Panc1 (cell line): ENCODE measurements around the gene FIG4. TPM values are rescaled to one million over a fixed set of nuclear protein-coding genes. Genes with fewer than 3 reads are reported as not detected.

Experiments
- ATAC-seq: fragments of 200-7000 bp; cut with Tn5 transposase; 2 replicates; pipeline ENCODE4 v1.9.1; 2020; ENCODE audit warnings: mild to moderate bottlenecking, moderate library complexity
- BruUV-seq: library from RNA; stranded (reverse); fragments of 400-500 nt; replicated peaks from 2 replicates; lab custom pipeline; 2021; lab: Mats Ljungman, UMichigan
- CTCF ChIA-PET: fragments of 300-600 bp; sonication (Branson Sonifier 250); formaldehyde crosslinking; loops from one replicate; lab custom pipeline; 2022; ENCODE audit warnings: antibody characterized with exemption; lab: Charles Lee
- POLR2A ChIA-PET: fragments of 300-600 bp; sonication (Branson Sonifier 250); formaldehyde crosslinking; loops from one replicate; lab custom pipeline; 2022; ENCODE audit warnings: antibody characterized with exemption; lab: Charles Lee
- DNase-seq: peaks from one replicate; pipeline ENCODE4 v3.0.0-alpha.2; 2010; ENCODE audit warnings: low read depth, low spot score
- H3K27ac ChIP-seq: 2 replicates; pipeline ENCODE4 v1.5.1; 2011; ENCODE audit warnings: mild to moderate bottlenecking, low read length, inconsistent platforms
- H3K27me3 ChIP-seq: fragments of 200-500 bp; sonication (Bioruptor generic); 2 replicates; pipeline ENCODE4 v1.6.0; 2014; ENCODE audit warnings: low read length, inconsistent platforms; ENCODE audit not compliant: control insufficient read depth, insufficient read depth
- H3K36me3 ChIP-seq: fragments of 200-500 bp; sonication (Bioruptor generic); 2 replicates; pipeline ENCODE4 v1.5.1; 2014; ENCODE audit warnings: inconsistent platforms, mild to moderate bottlenecking, low read length, moderate library complexity; ENCODE audit not compliant: control insufficient read depth, insufficient read depth
- H3K4me1 ChIP-seq: 2 replicates; pipeline ENCODE4 v1.5.1; 2011; ENCODE audit warnings: inconsistent platforms, mild to moderate bottlenecking, low read length, moderate library complexity; ENCODE audit not compliant: control insufficient read depth, insufficient read depth
- H3K4me3 ChIP-seq, 2 experiments: 2 replicates each; pipeline ENCODE4 v1.5.1; 2011 to 2012; ENCODE audit warnings: low read depth in 2 of 2, low read length in 2 of 2, mild to moderate bottlenecking in 2 of 2, inconsistent platforms in 1 of 2, moderate library complexity in 1 of 2
- H3K9me3 ChIP-seq: fragments of 200-500 bp; sonication (Bioruptor generic); 2 replicates; pipeline ENCODE4 v1.5.1; 2014; ENCODE audit warnings: low read depth, mild to moderate bottlenecking, inconsistent platforms, low read length, moderate library complexity; ENCODE audit not compliant: control insufficient read depth, insufficient read depth
- CTCF ChIP-seq: fragments of 450-650 bp; IDR thresholded peaks from 2 replicates; pipeline ENCODE4 v1.5.1; 2017; ENCODE audit warnings: mild to moderate bottlenecking
- POLR2AphosphoS5 ChIP-seq: IDR thresholded peaks from 2 replicates; pipeline ENCODE4 v1.6.1; 2012; ENCODE audit warnings: mild to moderate bottlenecking, low read depth, low read length, moderate library complexity
- REST ChIP-seq, 2 experiments: IDR thresholded peaks; 2 replicates each; pipeline ENCODE4 v1.6.1; 2011 to 2012; ENCODE audit warnings: low read depth in 2 of 2, control low read depth in 1 of 2, low read length in 1 of 2, mild to moderate bottlenecking in 1 of 2, moderate library complexity in 1 of 2; ENCODE audit not compliant: insufficient read depth in 1 of 2
- SIN3A ChIP-seq: IDR thresholded peaks from 2 replicates; pipeline ENCODE4 v1.6.1; 2012; ENCODE audit warnings: low read depth, mild to moderate bottlenecking, low read length, moderate library complexity, borderline replicate concordance; ENCODE audit not compliant: insufficient read depth
- TCF7L2 ChIP-seq: IDR thresholded peaks from 2 replicates; pipeline ENCODE4 v1.6.1; 2011; ENCODE audit warnings: mild to moderate bottlenecking, low read depth, low read length, inconsistent platforms
- in situ Hi-C: cut with HindIII; loops from 2 replicates; pipeline ENCODE4 v1.10.0; 2016; ENCODE audit warnings: low sequenced_read_pairs, low pct_unique_long_range_greater_than_20kb
- intact Hi-C: fragments of 100-400 bp; cut with micrococcal nuclease; formaldehyde crosslinking; loops from one replicate; pipeline ENCODE4 v1.10.0; 2022; ENCODE audit not compliant: unreplicated experiment
- total RNA-seq: library from RNA; stranded (reverse); gene quantifications from one replicate; pipeline ENCODE4 v1.2.1, GENCODE V29; 2021; ENCODE audit not compliant: unreplicated experiment

FIG4 gene
- total RNA-seq, 1 experiment from 2014 or later: 19.0 TPM

GRCh38 chr6:109766167-109766566 lies 75.1 kb downstream of the FIG4 start:
- intact Hi-C loops (no loop called here), in situ Hi-C loops (no loop called here)
- no peaks in the 10 kb centered on the region for H3K36me3 ChIP-seq
- no peak overlapping the region for H3K4me3 ChIP-seq
- ChIA-PET CTCF (no interaction called here), POLR2A (interaction anchor here (0.6 kb wide), 1 partner anchor 187 kb away, joined by 3 read pairs; no protein-coding TSS in a partner anchor)
- H3K27ac ChIP-seq: no peak overlapping the region
- no peaks in the 10 kb centered on the region for H3K4me1 ChIP-seq
- no peaks in the 10 kb centered on the region for H3K27me3 ChIP-seq
- TF ChIP-seq POLR2AphosphoS5 (no peak), SIN3A (no peak), REST (IDR thresholded peaks at IDR 0.05; ENCODE audit: insufficient read depth in 1 of 2, low read depth in 2 of 2, low read length in 1 of 2) (no peak), TCF7L2 (no peak), CTCF (no peak)
- H3K9me3 ChIP-seq: no peaks in the 10 kb centered on the region
- no TSS peak for BruUV-seq
- no peak for DNase-seq
- no peak for ATAC-seq

GRCh38 chr6:109767961-109768360 lies 76.9 kb downstream of the FIG4 start:
- H3K27me3 ChIP-seq: no peaks in the 10 kb centered on the region
- ATAC-seq: no peak
- H3K27ac ChIP-seq: no peak overlapping the region
- BruUV-seq: no TSS peak
- ChIA-PET CTCF (no interaction called here), POLR2A (no interaction called here)
- no peak for TF ChIP-seq POLR2AphosphoS5
- TF ChIP-seq REST (IDR thresholded peaks at IDR 0.05; ENCODE audit: insufficient read depth in 1 of 2, low read depth in 2 of 2, low read length in 1 of 2): no peak
- no peak for TF ChIP-seq SIN3A
- TF ChIP-seq CTCF: no peak
- TF ChIP-seq TCF7L2: no peak
- no peak for DNase-seq
- H3K36me3 ChIP-seq: no peaks in the 10 kb centered on the region
- H3K9me3 ChIP-seq: no peaks in the 10 kb centered on the region
- intact Hi-C loops (no loop called here), in situ Hi-C loops (no loop called here)
- no peak overlapping the region for H3K4me3 ChIP-seq
- no peaks in the 10 kb centered on the region for H3K4me1 ChIP-seq
